GM18868 (cell line): ENCODE measurements around the gene WDR7.
A peak's percentile ranks its signal among the peaks of the same experiment; 100 is the strongest.

Experiments used
- ATAC-seq: cut with Tn5 transposase; IDR thresholded peaks from one replicate; pipeline ENCODE4 v1.9.1; 2021; ENCODE audit warnings: mild to moderate bottlenecking, moderate library complexity; ENCODE audit not compliant: unreplicated experiment

The WDR7 gene

DNA sequence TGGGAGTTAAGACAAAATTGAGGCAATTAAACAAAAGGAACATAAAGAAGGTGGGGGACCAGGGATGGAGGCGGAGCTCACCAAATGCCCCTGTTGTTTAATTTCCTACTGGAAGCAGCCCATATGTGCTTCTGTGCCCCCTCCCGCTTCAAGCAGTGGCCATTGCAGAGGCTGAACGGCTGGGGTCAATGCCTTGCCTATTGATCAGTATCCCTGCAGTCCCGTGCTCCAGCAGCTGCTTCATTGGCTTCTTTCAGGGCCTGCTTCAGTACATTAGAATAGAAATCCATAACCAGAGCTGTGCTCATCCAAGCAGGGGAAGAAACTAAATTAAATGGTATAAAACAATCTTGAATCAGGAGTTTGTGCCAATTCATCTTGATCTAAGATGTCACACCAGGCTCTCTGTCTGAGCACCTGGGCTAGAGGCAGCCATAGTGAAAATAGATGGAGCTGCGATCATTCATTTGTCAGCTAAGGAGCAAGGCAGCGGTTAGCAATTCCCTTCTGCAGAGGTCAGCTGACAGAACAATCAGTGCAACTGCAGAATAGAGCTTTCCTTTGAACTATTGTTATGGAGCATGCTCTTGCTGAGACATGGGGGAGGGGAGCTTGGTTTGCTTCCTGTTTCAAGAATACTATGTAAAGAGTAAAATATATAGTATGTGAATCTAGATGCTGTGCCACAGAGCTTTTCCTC lies 222.4 kb downstream of the WDR7 start:
- ATAC-seq: no peak

DNA sequence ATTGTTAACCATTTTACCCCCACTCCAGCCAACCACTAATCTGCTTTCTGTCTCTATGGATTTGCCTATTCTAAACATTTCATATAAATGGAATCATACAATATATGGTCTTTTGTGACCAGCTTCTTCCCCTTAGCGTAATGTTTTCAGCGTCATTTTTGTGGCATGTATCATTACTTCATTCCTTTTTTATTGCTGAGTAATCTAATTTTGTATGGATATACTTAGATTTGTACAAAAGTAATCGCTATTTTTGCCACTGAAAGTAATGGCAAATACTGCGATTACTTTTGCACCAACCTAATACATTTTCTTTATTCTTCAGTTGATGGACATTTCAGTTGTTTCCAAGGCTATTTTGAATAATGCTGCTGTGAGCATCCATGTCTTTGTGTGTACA lies 227.6 kb downstream of the WDR7 start:
- no peak for ATAC-seq

DNA sequence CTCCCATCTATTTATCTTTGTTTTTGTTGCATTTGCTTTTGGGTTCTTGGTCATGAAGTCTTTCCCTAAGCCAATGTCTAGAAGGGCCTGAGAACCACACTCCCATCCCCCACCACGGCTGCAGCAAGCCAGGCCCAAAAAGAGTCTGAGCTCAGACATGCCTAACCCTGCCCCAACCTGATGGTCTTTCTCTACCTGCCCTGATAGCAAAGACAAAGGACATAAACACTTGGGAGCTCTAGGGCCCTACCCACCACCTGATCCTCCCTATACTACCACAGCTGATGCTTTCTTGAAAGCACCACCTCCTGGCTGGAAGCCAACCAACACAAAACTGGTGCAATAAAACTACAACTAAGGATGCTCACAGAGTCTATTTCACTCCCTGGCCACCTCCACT lies 233.4 kb downstream of the WDR7 start:
- no peak for ATAC-seq

DNA sequence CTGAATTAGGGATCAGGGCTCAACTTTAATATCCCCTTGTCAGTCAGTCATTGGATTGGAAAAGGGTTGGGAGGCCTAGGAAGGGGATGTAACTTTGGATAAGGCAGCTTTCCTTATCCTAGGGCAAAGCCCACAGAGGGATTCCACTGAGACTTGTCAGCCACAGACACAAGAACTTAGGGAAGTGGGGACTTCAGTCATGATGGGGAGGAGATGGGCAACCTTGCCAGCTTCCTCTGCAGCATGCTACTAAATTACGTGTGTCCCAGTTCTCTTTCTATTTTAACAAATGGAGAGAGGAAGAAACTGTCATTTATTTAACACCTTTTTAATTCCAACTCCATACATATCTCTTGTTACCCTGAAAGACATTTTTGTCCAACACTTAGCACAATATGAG lies 237.8 kb downstream of the WDR7 start:
- ATAC-seq: no peak

DNA sequence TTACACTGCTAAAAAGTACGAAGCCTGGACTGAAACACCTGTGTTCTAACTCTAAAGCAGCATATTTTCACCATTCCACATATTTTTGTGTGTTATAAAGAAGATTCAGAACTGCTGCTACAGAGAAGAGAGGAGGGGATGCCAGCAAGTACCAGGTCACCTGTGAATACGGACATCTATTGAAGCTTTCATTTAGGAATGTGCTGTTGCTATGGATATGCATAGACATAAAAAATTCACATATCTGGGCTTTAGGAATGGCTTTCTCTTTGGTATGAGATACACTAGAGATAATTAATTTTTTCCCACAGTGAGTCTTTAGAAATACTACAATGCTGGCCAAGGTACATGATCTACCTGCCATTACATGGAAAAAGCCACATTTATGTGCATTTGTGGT lies 238.5 kb downstream of the WDR7 start:
- ATAC-seq: no peak

DNA sequence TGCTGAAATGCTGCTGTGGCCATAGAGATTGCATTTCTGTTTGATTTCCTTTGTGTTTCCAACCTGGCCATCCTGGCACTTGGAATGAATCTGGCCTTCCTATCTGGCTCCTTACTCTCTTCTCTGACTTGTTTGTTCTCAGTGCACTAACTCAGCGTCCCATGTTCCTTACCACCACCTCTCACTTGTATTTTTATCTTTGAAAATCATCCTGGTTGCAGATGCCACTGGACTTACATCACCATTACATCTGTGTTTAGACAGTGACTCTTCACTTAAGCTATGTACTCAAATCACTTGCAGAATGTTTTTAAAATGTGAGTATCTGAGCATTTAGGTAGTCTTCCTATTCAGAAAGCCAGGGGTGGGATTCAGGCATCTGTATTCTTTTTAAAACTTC lies 239.5 kb downstream of the WDR7 start:
- no peak for ATAC-seq

DNA sequence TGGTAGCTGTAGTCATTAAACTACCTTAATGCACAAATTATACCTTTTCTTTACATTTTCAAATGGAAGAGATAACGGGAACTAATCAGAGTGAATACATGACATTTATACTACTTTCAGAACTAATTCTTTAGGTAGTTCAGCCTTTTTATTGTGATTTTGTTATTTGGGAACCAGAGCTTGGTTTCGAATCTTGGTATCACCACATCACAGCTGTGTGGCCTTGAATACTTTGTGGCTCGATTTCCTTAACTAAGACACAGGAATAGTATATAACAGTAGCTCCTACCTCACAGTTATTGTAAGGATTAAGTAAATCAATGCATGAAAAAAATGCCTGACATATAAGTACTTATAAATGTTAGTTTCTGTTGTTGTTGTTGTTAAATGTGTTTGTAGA lies 240.0 kb downstream of the WDR7 start:
- no peak for ATAC-seq

DNA sequence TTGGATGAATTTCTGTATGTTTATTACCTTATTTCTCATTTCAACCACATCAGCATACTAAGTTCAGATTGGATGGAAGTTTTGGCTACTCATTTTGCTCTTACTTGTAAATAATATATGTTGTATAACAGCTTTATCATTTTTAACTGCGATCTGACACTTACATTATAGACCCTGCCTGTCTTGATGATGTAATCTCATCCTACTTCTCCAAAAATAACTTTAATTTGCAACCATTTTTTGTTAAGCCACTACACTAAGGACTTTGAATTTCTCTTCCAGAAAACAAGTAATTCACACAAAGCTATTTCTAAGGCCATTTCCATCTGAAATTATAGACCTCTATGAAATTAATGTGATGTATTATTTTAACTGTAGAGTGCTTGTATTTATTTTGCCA lies 240.7 kb downstream of the WDR7 start:
- ATAC-seq: no peak

DNA sequence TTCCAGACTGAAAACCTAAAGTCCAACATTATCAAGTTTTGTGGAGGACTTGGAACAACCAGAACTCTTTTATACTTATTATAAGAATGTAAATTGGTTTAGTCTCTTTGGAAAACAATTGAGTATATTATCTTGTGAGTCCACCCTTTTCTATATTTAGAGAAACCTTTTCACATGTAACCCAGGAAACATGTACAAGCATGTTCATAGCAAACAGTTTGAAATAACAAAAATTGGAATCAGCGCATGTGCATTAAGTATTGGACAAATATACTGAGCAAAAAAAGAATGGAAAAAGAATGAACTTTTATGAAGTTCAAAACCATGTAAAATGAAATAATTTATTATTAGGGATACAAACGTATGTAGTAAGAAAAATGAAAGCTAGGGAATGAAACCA lies 246.0 kb downstream of the WDR7 start:
- ATAC-seq: no peak

DNA sequence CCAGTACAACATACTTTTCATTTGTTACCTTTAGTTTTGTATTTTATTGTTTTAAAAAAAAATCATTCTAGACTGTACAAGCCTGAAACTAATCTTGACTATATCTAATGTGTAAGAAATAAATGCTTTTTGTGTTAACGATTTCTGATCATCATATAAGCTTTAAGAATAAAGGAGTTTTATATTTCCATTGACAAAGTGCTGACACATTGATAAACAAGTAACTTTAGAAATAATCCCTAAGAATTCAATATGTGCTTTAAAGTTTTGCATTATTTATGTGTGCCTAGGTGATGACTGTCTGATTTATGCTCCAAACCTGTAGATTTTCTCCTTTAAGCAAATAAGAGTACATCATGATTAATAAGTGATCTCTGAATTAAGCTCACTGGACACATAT lies 248.5 kb downstream of the WDR7 start:
- ATAC-seq: no peak

DNA sequence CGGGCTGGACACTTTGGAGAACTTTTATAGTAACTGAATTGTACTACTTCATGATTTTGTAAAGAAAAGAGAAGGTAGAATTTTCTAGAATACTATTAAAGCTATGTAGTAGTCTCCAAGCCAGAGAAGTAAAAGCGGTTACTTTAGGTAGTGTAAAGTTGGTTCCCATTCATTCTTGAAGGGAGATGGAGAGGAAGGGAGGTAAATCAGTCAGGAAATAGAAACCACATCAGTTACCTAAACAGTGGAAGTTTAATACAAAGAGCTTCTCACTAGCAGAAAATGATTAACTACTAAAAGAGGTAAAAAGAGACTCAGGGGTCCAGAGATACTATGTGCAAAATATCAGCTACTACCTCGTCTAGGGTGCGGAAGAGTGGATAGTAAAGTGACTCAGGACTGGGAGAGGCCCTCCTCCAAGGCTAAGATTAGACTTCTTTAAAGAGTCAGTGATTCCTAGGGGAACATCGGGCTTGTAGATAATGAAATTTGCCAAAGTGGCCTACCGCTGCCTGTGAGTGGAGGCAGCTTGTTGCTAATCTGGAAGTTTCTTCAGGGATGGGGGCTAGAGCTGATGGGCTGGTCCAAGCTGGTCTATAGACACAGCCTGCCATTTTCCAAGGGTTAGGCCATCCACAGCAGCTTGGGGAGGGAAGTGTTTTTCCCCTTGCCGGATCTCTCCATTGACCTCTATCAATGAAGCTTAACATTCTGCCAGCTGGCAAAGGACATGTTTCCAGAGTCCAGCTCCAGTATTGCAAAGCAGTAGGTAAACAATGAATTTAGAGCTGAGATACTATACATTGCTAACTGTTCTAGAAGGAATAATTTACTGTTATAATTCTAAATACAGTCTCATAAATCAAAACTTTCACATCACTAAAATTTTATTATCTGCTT lies 249.3 kb downstream of the WDR7 start:
- ATAC-seq: no peak

DNA sequence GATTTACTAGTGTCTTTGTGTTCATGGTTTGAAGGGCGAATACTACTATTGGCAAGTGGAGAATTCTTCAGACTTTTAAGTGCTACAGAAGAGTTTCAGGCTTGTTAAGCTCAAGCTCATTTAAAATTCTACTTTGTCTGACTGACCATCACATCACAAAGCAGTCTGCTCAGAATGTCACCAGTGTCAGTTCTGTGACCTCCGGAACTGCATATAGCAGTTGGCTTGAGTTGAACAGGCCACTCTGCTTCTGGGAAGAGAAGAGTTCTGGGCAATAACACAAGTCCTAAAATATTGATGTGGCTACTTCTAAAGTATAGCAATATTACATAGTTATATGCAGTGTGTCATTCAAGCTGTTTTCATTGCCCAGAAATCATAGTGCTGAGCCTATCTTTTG lies 250.8 kb downstream of the WDR7 start:
- no peak for ATAC-seq

DNA sequence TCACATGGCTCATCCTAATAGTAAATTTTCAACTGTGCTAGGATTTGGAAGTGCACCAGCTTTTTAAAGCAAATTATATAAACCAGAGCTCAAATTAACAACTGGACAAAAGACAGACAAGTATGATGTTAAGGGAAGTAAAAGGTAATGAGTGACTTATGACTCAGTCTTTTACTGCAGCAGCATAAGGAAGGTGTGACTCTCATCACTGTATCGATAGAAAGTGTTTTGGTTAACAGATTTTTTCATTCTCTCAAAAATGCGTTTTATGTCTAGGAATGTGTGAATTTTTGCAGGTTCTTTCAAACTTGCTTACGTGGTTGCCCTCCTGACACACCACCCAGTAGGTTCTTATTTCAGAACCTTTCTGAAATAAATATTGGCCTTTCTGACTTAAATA lies 251.5 kb downstream of the WDR7 start:
- no peak for ATAC-seq

DNA sequence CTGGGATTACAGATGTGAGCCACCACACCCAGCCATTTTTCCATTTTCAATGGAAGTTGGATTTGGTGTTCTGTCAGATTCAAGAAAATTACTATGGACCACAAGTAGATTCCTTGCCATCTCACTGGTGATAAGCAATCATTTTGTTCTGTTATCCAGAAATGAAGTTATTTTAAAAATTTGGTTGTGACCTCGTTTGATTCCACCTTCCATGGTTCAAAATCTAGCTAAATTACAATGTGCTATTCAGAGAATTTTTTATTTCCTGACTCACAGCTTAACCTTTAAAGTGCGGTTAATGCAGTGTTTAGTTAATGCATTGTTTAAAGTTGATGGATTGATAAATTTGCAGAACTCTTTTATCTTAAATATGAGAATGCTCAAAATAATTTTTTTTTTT lies 252.5 kb downstream of the WDR7 start:
- ATAC-seq: no peak

DNA sequence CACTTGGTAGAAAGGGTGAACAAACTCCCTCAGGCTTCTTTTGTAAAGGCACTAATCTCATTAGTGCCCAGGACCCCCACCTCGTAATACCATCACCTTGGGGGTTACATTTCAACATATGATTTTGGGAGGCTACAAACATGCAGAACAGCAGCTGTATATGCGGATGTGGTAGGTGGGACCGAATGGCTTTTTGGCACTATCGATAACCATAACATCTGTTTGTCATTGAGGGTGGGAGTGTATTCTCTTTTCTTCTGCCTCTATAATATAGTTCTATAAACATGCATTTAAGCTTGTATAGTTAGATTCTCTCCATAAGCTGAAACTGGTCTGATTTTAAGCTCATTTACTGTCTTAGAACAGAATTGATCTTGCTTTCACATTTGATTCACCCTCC lies 256.6 kb downstream of the WDR7 start:
- ATAC-seq: no peak

DNA sequence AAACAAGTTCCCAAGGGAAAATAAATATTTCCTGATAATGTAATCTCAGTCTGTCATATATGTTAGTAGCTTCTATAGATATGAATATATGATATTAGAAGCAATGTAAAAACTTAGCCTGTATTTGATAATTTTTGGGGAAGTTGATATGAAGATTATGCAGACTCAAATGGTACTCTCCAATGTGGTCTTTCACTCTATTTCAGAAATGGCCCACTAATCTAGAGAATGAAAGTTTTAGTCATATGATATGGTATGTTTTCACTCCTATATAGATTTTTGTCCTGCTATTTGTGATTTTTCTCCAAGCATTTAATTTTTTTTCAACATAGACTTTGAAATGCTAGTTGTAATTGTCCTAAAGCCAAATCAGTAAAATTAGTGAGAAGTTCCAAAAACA lies 259.1 kb downstream of the WDR7 start:
- ATAC-seq: peak; percentile 59

DNA sequence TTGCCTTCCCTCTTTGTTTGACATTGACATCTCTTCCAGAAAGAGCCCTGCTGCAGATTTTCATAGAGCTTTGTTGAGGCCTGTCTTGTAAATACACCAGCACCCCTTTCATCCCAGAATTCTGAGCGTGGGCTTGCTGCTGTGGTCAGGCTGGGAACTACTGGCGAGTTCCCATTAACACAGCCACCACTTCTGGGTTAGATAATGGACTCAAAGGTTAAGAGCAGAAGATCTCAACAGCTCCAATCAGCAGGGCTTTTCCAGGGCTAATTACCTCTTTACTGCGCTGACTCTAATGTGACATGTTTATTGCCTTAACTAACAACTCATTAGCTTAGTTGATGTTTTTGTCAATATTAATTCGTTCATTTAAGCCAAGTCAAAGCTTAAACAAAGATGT lies 259.8 kb downstream of the WDR7 start:
- no peak for ATAC-seq

DNA sequence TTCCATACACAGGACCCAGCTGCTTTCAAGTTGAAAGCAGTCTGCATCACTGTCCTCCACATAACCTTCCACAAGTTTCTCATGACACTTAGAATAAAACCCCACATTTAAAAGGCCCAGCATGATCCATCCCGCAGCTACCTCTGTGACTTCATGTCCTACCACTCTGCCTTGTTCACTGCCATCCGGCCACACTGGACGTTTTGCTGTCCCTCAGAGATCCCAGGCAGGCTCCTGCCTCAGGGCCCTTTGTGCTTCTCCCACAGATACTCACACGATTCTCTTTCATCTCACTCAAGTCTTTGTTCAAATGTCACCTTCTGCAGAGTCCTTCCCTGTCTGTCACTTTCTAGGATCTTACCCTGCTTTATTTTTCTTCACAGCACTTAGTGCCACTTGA lies 262.8 kb downstream of the WDR7 start:
- no peak for ATAC-seq

DNA sequence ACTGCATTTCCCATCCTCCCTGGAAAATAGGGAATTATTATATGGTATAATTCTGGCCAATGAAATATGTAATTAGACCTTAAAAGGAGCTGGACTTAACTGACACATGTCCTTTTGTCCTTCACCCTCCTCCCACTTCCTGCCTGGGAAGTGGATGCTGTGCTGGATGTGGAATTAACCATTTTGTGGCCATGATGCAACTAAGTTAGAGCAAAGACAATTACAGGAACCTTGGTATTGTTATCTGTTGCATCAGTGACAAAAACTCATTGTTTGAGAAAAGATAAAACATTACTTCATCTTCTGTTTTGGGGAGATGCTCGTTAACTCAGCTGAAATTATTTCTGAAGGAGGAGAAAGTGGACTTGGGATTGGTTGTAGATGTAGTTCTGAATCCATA lies 268.0 kb downstream of the WDR7 start:
- no peak for ATAC-seq

DNA sequence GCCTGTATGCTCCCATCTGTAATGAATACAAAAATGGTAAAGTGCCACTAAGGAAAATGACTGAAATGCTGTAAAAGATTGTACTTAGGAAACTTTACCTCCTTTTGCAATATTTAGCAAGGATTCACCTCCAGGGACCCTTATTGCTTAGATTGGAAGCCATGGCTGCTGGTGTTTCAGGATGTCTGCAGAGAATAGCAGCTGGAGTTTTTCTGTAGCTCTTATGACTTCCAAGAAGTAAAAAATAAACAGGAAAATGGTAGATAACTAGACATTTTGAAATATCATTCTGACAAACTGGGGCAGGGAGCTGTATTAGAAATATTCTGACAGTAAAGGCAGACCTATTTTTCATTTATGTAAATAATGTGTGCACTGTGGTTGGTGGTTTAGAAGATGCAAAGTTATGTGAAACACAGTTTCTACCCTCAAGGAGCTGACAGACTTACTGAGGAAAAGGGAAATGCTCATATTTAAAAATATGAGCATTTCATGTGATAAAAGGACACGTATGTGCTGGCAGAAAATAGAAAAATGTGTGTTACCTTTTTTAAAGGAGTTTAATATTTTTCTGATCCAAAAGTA lies 270.8 kb downstream of the WDR7 start:
- no peak for ATAC-seq

DNA sequence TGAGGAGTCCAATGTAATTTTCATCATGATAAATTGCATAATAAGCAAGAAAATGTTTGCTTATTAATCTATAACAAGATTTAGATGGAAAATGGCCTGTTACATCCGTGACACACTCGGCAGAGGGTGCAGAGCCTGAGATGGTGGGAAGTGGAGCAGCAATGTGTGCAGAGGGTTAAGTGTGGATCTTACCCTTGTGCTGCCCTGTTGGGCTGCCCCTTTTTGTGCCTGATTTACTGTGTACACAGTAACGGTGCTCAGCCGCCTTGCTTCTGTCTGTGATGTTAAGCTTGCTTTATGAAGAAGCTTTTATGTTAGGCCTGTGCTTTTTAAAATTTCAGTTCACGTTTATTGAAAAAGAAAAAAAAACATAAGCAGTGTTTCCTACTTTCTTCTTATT lies 275.6 kb downstream of the WDR7 start:
- ATAC-seq: no peak

DNA sequence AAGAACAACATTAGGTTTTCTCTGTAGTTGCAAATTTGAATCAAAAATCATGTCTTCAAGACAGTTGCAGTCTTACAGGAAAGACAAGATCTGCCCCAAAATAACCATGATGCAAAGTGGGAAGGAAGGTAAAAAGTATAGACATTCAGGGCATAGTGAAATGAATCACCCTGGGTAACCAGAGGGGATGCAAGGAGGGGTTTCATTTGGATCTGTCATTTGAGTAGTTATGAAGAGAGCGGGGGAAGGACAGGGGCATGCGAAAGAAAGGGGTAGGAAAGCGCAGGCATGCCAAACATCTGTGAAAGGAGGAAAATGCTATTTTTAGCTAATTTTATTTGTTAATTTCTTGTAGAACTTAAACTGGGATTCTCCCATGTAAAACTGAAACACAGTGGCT lies 276.6 kb downstream of the WDR7 start:
- ATAC-seq: peak; percentile 74
